HUES64 (cell line): ENCODE results near the gene LCN6. TPM values are rescaled to one million over a fixed set of nuclear protein-coding genes. Genes with fewer than 3 reads are reported as not detected.
"Not testable (repeated sequence)": the region's sequence is repeated elsewhere in the genome, so short reads cannot be mapped to it uniquely, and the experiment has no call there.

ENCODE experiments used
- H3K27ac ChIP-seq: 2 replicates; pipeline ENCODE4 v1.7.0; 2013; ENCODE audit warnings: low read depth, low read length, inconsistent platforms
- H3K27me3 ChIP-seq: 2 replicates; pipeline ENCODE4 v1.6.1; 2013; ENCODE audit warnings: mild to moderate bottlenecking, low read length; ENCODE audit not compliant: insufficient read depth
- H3K36me3 ChIP-seq: 2 replicates; pipeline ENCODE4 v1.6.1; 2013; ENCODE audit warnings: mild to moderate bottlenecking, low read length; ENCODE audit not compliant: insufficient read depth
- H3K4me1 ChIP-seq: 2 replicates; pipeline ENCODE4 v1.6.1; 2013; ENCODE audit warnings: mild to moderate bottlenecking, low read length, moderate library complexity; ENCODE audit not compliant: insufficient read depth
- H3K4me3 ChIP-seq: 2 replicates; pipeline ENCODE4 v1.5.1; 2013; ENCODE audit warnings: mild to moderate bottlenecking, low read length, moderate library complexity
- H3K9ac ChIP-seq: 2 replicates; pipeline ENCODE4 v1.6.1; 2013; ENCODE audit warnings: mild to moderate bottlenecking, low read depth, low read length
- H3K9me3 ChIP-seq: 2 replicates; pipeline ENCODE4 v1.6.1; 2013; ENCODE audit warnings: low read depth, low read length; ENCODE audit not compliant: insufficient read depth
- WGBS: fragments of 150-250, 120-280 bp; methylation state at CpG from one replicate; pipeline ENCODE4 v1.1.7; 2013; ENCODE audit warnings: missing lambda C conversion rate; 5-methylcytosine and 5-hydroxymethylcytosine counted together
- polyA plus RNA-seq, 2 experiments: library from polyadenylated mRNA; stranded (reverse); fragments of 50-300 nt; gene quantifications; one replicate each; pipeline ENCODE4 v1.2.3, GENCODE V29; 2013

The LCN6 gene
- polyA plus RNA-seq (2013, experiment 1 of 2) = not detected
- not detected for polyA plus RNA-seq (2013, experiment 2 of 2)

DNA sequence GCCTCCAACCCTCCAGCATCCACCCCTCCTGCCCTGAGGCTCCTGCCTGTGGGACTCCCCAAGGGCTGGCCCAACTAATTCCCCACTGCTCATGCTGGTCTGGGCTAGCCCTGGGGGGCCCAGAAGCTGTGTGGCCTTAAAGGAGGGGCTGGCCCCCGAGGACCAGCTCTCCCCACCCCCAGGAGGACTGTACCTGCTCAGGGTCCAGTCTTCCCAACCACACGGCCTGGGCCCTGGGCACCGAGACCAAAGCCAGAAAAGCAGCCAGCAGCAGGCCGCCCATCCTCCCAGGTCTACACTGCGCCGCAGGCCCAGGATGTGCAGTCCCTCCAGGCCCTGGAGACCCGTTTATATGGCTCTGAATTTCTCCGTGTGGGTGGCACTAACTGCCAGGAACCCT, at the start of gene LCN6:
TSS of gene LCN6 (minus strand) at position 325 of the 400 bp plus-strand sequence. CDS start at position 283, 42 bp downstream.
- H3K4me1 ChIP-seq = no peaks in the 10 kb centered on the region
- H3K4me3 ChIP-seq = no peak within 1 kb of the TSS
- no peaks in the 10 kb centered on the region for H3K9me3 ChIP-seq
- no peaks in the 10 kb centered on the region for H3K27me3 ChIP-seq
- H3K9ac ChIP-seq = no peak within 1 kb of the TSS
- H3K27ac ChIP-seq = no peak within 1 kb of the TSS
- no peaks in the 10 kb centered on the region for H3K36me3 ChIP-seq
- whole genome bisulfite sequencing = 85% methylated on average over 8 of the region's 8 CpGs

DNA sequence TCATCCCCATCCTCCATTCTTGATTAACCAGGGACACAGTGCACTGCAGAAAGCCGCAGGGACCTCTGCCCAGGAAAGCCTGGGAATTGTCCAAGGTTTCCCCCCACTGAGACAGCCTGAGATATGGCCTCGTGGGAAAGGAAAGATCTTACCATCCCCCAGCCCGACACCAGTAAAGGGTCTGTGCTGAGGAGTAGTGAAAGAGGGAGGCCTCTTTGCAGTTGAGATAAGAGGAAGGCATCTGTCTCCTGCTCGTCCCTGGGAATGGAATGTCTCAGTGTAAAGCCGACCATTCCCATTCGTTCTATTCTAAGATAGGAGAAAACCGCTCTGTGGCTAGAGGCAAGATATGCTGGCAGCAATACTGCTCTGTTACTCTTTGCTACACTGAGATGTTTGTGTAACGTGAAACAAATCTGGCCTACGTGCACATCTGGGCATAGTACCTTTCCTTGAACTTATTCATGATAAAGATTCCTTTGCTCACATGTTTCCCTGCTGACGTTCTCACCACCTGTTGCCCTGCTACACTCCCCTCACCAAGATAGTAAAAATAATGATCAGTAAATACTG, 48.5 kb upstream of the LCN6 start:
- 44% methylated on average over 10 of the region's 10 CpGs for whole genome bisulfite sequencing
- H3K9me3 ChIP-seq, H3K27ac ChIP-seq, H3K36me3 ChIP-seq, H3K4me3 ChIP-seq, H3K9ac ChIP-seq: not testable (repeated sequence)
- H3K27me3 ChIP-seq = peaks cover 16% of the 10 kb centered on the region
- H3K4me1 ChIP-seq = peaks cover 11% of the 10 kb centered on the region

DNA sequence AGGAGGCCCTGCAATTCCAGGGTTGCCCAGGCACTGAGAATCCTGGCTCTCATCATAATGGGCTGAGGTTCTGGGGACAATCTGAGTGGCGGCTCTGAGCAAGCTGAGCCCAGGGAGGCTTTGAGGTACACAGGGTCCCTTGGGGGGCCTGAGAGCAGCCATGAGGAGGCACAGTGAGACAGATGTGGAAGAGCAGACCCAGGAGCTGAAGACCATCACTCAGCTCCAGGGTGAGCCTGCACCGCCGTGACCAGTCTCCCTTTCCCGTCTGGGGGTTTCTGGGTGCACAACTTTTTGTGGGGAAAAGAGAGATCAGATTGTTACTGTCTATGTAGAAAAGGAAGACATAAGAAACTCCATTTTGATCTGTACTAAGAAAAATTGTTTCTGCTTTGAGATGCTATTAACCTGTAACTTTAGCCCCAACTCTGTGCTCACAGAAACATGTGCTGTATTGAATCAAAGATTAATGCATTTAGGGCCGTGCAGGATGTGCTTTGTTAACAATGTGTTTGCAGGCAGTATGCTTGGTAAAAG, 48.0 kb upstream of the LCN6 start, which contains the start of gene CCDC183:
TSS of gene CCDC183 (plus strand) at position 101 of the 537 bp plus-strand sequence. CDS start at position 161, 60 bp downstream.
- peak within 1 kb of the TSS; percentile 65; the same call in 1 of the 2 replicates for H3K27ac ChIP-seq
- H3K9me3 ChIP-seq = no peaks in the 10 kb centered on the region
- H3K4me3 ChIP-seq = no peak within 1 kb of the TSS
- H3K9ac ChIP-seq = no peak within 1 kb of the TSS
- peaks cover 4% of the 10 kb centered on the region; the same call in 1 of the 2 replicates for H3K36me3 ChIP-seq
- H3K4me1 ChIP-seq = peaks cover 11% of the 10 kb centered on the region
- H3K27me3 ChIP-seq = peaks cover 16% of the 10 kb centered on the region
- 87% methylated on average over 5 of the region's 5 CpGs for WGBS

DNA sequence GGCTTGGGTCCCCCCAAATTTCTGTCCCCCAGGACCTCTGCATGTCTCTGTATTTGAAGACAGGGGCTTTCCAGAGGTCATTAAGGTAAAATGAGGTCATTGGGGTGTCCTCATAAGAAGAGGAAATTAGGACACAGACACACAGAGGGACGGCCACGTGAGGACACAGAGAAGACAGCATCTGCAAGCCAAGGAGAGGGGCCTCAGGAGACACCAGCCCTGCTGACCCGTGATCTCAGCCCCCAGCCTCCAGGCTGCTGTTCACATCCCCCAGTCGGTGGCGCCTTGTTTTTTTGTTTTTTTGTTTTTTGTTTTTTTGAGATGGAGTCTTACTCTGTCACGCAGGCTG, 46.6 kb upstream of the LCN6 start:
- Histone ChIP-seq H3K27ac (no peak overlapping the region; the same call in 1 of the 2 replicates), H3K9ac (no peak overlapping the region), H3K4me3 (no peak overlapping the region), H3K4me1 (peaks cover 16% of the 10 kb centered on the region), H3K9me3 (no peaks in the 10 kb centered on the region), H3K36me3 (peaks cover 4% of the 10 kb centered on the region; the same call in 1 of the 2 replicates), H3K27me3 (peaks cover 16% of the 10 kb centered on the region)
- WGBS = 84% methylated on average over 6 of the region's 6 CpGs

GRCh38 chr9:136794281-136794999, 46.1 kb upstream of the LCN6 start:
- peaks cover 12% of the 10 kb centered on the region for H3K27me3 ChIP-seq
- WGBS = 96% methylated on average over 14 of the region's 14 CpGs
- no peak overlapping the region for H3K4me3 ChIP-seq
- H3K9me3 ChIP-seq = no peaks in the 10 kb centered on the region
- H3K4me1 ChIP-seq = peaks cover 16% of the 10 kb centered on the region
- peaks cover 4% of the 10 kb centered on the region; the same call in 1 of the 2 replicates for H3K36me3 ChIP-seq
- no peak overlapping the region for H3K9ac ChIP-seq
- H3K27ac ChIP-seq = no peak overlapping the region; the same call in 1 of the 2 replicates

- H3K9me3 ChIP-seq = no peaks in the 10 kb centered on the region
- peaks cover 16% of the 10 kb centered on the region for H3K4me1 ChIP-seq
- H3K36me3 ChIP-seq = peaks cover 4% of the 10 kb centered on the region; the same call in 1 of the 2 replicates
- H3K27me3 ChIP-seq = peaks cover under 1% of the 10 kb centered on the region; the same call in 1 of the 2 replicates
- no peak overlapping the region for H3K4me3 ChIP-seq
- no peak overlapping the region for H3K9ac ChIP-seq
- WGBS = 85% methylated on average over 16 of the region's 17 CpGs
- H3K27ac ChIP-seq = no peak overlapping the region
These were observed 45.0 kb upstream of the LCN6 start for GRCh38 chr9:136793086-136793946.

GRCh38 chr9:136792321-136793085, 44.2 kb upstream of the LCN6 start:
- peaks cover 16% of the 10 kb centered on the region for H3K4me1 ChIP-seq
- peaks cover 4% of the 10 kb centered on the region; the same call in 1 of the 2 replicates for H3K36me3 ChIP-seq
- H3K9ac ChIP-seq = no peak overlapping the region
- H3K27ac ChIP-seq = no peak overlapping the region
- peak overlapping the region; percentile 81 for H3K4me3 ChIP-seq
- H3K9me3 ChIP-seq = no peaks in the 10 kb centered on the region
- WGBS = 93% methylated on average over 15 of the region's 15 CpGs
- no peaks in the 10 kb centered on the region; the same call in 1 of the 2 replicates for H3K27me3 ChIP-seq

- Histone ChIP-seq H3K4me1 (peaks cover 12% of the 10 kb centered on the region), H3K27ac (peak overlapping the region; percentile 69; the same call in 1 of the 2 replicates), H3K4me3 (peak overlapping the region; percentile 81), H3K9me3 (no peaks in the 10 kb centered on the region), H3K27me3 (no peaks in the 10 kb centered on the region; the same call in 1 of the 2 replicates), H3K36me3 (peaks cover 4% of the 10 kb centered on the region; the same call in 1 of the 2 replicates), H3K9ac (peak overlapping the region; percentile 62)
- WGBS = 17% methylated on average over 29 of the region's 29 CpGs
These were observed 43.4 kb upstream of the LCN6 start for GRCh38 chr9:136791516-136792276.

DNA sequence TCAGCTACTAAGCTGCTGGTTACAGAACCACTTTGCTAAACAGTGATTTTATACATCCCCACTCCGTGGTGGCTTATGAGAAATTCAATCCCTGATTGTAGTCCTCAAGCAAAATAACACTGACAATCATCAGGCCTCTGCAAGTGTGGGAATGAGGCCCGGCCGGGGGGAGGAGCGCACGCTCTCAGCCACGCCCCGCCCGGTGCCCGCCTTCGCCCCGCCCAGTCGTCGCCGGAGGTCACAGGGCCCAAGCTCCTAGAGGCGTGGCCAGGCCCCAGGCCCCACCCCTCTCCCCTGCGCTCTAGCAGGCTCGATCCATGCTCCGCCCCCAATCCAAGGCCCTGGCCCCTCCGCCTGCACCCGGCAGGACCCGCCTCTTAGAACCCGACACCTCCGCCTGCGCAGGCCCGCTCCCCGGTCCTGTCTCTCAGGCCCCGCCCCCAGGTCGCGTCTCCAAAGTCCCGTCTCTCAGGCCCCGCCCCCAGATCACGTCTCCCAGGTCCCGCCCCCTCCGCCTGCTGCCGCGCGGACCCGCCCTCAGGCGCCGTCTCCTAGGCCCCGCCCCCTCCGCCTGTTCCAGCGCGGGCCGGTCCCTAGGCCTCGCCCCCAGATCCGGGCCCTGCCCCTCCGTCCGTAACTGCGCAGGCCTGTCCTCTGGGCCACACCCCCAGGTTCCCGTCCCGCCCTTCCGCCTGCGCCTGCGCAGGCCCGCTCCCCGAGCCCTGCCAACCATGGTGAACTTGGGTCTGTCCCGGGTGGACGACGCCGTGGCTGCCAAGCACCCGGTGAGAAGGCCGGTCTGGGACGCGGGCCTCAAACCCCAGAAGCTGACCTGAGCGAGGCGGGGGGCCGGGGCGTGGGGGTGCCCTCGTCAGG, 42.6 kb upstream of the LCN6 start, which contains the start of gene TMEM141:
TSS of gene TMEM141 (plus strand) at position 705 of the 876 bp plus-strand sequence. CDS start at position 732, 27 bp downstream.
- Histone ChIP-seq H3K27ac (peak within 1 kb of the TSS; percentile 69; the same call in 1 of the 2 replicates), H3K27me3 (no peaks in the 10 kb centered on the region; the same call in 1 of the 2 replicates), H3K36me3 (peaks cover 4% of the 10 kb centered on the region; the same call in 1 of the 2 replicates), H3K4me3 (peak within 1 kb of the TSS; percentile 81), H3K9me3 (no peaks in the 10 kb centered on the region), H3K4me1 (peaks cover 5% of the 10 kb centered on the region; the same call in 1 of the 2 replicates), H3K9ac (peak within 1 kb of the TSS; percentile 62)
- under 1% methylated on average over 70 of the region's 70 CpGs for WGBS
